Thyroid gland (tissue), 4 donors: ENCODE measurements around the gene AIF1.

ENCODE experiments used
- CTCF ChIP-seq, 6 experiments: fragments of 200-600 bp in 3 of 6; fragments of 450-650 bp in 3 of 6; sonication (generic) in 3 of 6; IDR thresholded peaks; one replicate each; pipeline ENCODE4 v1.5.1; 2016 to 2019; ENCODE audit warnings: antibody characterized with exemption in 6 of 6, mild to moderate bottlenecking in 2 of 6, inconsistent platforms in 1 of 6, moderate library complexity in 1 of 6
- POLR2A ChIP-seq, 2 donors: fragments of 450-650 bp; IDR thresholded peaks; one replicate each; pipeline ENCODE4 v1.6.1; 2017; ENCODE audit warnings: antibody characterized with exemption in 2 of 2, mild to moderate bottlenecking in 2 of 2, moderate library complexity in 1 of 2

- TF ChIP-seq CTCF (IDR thresholded peaks at IDR 0.05) (no peak), POLR2A (IDR thresholded peaks at IDR 0.05) (no peak)
Measured at GRCh38 chr6:31624070-31624469, 9.0 kb downstream of the AIF1 start.
